Measurements from ENCODE around the gene COPB2. TPM values are rescaled to one million over a fixed set of nuclear protein-coding genes. Genes with fewer than 3 reads are reported as not detected.
"Not testable (repeated sequence)": the region's sequence is repeated elsewhere in the genome, so short reads cannot be mapped to it uniquely, and the experiment has no call there.

COPB2 gene
- polyA plus RNA-seq, 4 donors, result 138 to 168 (median 164) TPM

DNA sequence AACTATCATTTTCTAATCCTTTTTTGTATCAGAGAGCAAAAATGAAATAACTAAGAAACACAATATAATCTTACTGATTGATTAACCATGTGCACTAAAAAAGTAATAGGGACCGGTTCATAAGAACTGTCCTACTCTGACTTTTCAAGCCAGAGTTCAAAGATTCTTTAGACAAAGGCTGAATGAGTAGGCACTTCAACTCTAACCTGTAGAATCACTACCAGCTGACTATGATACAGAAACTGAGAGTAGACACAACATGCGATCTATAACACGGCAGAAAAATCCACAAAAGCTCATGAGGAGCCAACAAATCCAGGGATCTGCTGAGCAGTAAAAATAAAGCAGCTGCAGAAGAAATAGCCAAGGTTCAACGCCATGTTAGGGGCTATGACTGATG is 8.9 kb downstream of the COPB2 start:
- DNase-seq (ENCODE audit: low read depth in 4 of 4, low spot score in 3 of 4), result no peak

DNA sequence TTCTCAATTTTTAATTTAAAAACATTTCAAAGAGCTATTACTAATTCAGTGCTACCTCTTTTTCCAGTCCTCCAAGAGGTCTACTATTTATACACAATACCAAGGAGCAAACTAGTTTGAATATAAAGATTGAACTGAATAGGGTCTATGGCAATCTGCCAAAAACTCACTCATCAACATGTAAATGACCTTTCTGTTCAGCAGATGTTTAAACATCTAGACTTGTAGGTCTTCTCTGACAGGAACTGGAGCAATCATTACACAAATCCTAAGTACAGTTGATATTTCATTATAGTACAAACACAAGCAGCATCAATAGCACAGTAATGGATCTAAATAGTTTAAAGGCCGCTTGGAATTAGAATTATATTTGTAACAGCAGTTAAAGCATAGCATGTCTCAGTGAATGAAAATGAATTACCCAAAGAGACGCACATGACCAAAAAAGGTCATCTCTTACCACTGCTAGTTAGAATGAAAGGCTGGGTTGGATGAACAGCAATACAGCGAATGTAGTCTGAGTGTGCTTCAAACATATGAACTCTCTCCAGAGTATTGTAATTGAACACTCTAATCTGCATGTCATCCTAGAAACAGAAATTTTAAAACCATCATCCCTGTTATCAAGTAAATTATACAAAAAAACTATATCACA is 10.7 kb downstream of the COPB2 start:
- DNase-seq (ENCODE audit: low read depth in 4 of 4, low spot score in 3 of 4), result no peak

DNA sequence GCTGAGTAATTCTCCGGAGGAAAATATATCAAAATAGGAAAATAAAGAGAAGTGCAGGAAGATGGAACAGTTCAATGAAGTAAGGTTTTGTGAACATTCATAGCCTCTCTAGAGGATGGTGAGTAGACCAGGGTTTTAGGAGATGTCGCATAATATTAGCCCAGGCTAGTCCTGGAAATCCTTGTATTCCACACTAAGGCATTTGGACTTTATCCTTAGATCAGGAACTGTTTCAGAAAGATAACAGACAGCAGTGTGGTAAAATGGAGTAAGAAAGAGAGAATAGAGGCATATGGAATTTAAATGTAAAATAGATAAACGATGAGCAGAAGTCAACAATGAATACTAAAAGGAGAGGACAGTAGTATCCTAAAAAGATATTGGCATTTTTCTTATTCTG is 12.1 kb downstream of the COPB2 start:
- no peak for DNase-seq (ENCODE audit: low read depth in 4 of 4, low spot score in 3 of 4)

DNA sequence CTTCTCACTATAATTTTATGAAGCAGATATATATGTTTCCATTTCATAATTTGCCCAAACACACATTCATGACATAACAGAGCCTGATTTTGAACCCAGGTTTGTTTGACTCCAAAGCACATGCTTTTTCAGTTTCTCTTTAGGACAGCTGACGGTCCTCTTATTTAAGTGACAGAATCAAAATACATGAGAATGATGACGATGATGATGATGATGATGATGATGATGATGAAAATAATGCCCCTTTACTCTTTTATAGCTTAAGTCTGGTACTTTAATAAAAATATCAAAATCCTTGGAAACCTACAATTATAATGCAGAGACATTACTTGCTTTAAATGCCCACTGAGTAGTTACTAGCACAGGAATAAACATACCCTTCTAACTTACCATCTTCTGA is 15.3 kb downstream of the COPB2 start:
- DNase-seq (ENCODE audit: low read depth in 4 of 4, low spot score in 3 of 4), result no peak

DNA sequence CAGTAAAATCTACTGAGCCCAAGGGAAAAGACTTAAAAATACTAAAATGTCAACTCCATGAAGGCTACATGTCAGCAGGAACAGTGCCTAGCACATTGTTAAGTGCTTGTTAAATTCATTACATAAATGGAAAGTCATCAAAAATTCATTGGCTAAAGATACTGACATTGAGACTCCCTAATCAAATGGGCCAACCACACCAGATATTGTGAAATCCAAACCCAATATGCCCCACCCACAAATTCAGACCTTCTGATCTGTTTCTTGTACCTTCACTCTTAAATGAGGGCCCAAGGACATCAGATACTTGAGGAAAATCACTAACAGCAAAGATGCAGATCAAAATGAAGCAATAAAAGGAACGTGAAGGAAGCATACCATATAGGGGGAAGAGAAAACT is 24.9 kb downstream of the COPB2 start:
- no peak for DNase-seq (ENCODE audit: low read depth in 4 of 4, low spot score in 3 of 4)

DNA sequence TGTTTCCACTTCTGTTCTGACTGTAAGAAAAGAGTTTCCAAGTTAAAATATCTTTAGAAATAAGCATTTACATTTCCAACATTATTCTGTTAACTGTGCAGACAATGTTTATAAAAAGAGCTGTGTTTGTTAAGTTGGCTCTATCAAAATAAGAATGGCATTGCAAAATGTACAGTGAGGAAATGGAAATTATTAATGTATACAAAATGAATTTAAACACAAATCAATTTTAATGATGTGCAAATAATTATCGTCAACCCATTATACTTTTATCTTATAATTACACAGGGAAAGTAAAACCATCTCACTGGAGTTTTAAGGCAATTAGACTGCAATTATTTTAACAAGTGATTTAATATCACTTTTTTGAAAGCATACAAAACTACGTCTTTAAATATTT is 28.2 kb downstream of the COPB2 start:
- DNase-seq (ENCODE audit: low read depth in 4 of 4, low spot score in 3 of 4), result no peak

DNA sequence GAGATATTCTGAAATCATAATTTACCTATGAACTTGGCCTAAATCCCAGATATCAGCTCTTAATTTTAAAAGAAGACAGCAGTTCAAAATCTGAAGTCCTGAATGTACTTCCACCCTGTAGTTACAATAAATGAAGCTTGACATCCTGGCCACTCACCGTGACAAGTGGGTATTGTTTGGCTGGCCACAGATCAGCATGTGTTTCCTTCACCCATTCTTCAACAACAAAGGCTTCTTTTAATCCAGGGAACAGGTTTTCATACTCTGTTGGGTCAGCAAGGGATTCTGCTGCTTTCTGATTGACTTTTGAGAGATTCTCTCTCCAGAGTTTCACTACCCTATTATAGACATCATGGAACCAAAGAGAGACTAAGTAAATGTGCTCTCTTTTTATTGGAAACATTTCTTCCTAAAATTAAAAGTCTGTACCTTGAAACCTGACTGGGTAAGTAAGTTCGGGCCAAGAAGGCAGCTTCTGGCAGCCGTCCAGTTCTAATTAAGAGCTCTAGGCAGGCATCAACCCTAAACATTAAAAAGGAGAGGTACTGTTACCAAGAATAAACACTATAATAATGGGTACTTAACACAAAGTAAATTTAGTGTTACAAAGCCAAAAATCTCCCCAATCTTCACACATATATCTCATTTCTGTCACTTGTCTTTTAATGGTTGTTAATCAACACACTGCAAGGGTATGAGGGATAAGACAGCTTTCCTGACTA is 30.4 kb downstream of the COPB2 start:
- DNase-seq (ENCODE audit: low read depth in 4 of 4, low spot score in 3 of 4), result no peak

DNA sequence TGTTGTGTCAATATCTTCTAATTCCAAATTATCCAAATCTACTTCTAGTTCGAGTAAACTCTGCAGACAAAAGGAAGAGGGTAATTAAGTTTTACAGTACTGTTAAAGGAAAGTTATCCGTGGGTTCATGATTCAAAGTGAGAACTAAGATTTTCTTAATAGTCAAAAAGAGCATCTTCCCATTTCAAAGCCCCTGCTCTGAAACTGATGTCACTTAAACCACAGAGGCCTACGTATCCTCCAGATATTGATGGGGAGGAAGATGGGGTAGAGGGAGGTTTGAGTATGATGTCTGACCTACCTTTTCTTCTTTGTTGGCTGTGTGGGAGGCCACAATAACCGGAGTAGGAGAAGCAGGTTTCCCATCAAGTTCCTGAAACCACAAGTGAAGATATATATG is 31.5 kb downstream of the COPB2 start:
- DNase-seq (ENCODE audit: low read depth in 4 of 4, low spot score in 3 of 4), result no peak

DNA sequence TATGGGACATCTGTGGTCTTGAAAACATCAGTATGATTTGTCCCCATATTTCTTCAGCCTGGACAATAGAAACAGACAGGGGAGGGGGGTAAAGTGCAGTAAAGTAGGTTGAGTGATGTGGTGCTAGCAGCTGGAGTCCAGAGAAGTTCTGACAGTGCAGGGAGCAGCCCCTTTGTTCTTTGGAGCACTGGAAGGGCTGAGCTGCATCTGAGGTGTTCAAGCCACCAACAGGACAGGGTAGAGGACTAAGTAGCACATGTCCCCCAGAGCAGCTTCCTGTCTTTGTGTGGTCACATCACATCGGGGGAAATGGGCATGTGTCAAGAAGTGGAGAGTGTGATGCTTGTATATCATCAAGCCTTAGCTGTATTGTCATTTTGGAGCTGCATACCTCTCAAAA is 33.6 kb downstream of the COPB2 start:
- DNase-seq (ENCODE audit: low read depth in 4 of 4, low spot score in 3 of 4), result no peak

DNA sequence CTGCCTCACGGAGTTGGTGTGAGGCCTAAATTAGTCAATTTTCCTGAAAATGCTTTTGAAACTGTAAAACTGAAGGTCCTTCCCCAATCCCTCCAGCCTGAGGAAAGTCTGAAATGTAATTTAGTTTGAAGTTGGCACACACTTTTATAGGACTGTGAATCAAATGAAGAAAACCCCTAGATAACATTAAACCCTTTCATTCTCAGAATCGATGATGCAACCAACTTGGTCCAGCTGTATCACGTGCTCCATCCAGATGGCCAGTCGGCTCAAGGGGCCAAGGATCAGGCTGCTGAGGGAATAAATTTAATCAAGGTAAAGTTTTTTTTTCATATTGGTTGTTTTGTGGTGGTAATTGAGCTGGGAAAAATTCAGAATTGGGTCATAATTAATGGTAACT is 34.0 kb downstream of the COPB2 start:
- DNase-seq (ENCODE audit: low read depth in 4 of 4, low spot score in 3 of 4), result no peak

DNA sequence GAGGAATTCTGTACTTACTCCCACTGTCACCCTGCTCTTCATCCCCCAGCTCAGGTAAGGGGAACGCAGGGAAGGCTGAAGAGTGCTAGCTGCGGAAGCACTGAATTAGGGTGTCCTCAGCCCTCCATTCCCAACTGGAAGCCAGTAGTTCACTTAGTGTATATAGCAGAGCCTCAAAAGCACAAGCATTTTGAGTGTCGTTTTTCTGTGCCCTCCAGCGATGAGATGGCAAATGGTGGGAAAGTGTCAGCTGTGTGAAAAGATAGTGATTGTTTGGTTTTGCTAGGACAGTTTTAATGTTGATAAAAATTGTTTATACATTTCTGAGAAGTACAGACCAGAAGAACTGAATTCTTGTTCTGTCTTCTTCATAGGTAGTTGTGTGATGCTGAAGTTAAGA is 34.8 kb downstream of the COPB2 start:
- DNase-seq (ENCODE audit: low read depth in 4 of 4, low spot score in 3 of 4), result no peak

DNA sequence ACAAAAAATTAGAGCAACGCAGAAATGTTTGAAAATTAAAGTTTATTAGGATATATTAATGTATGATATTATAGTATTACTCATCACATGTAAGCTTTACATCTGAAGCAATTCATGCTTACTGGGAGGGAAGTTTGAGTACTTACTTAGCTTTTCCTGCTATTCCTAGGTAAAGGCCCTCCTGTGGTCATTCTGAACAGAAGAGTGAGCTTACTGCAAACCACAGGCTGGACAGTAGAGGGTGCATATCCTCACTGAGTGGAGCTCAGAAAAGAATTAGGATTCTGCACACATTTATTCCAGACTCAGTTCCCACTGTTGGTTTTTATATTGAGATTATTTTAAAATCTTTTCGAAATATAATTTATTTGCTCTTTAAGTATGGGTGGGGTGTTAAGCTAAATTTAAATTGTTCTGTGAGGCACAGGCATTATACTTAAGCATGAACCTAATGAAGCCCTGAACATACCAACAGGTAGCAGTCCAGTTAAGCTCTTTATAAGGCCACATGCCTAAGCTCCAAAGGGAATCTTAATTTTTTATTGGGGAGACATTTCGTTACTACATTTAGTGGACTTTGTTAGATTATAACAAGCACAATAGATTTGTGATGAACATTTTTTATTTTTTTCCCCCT is 35.4 kb downstream of the COPB2 start:
- DNase-seq (ENCODE audit: low read depth in 4 of 4, low spot score in 3 of 4), result peak in 2 of 4 donors; percentile 10

DNA sequence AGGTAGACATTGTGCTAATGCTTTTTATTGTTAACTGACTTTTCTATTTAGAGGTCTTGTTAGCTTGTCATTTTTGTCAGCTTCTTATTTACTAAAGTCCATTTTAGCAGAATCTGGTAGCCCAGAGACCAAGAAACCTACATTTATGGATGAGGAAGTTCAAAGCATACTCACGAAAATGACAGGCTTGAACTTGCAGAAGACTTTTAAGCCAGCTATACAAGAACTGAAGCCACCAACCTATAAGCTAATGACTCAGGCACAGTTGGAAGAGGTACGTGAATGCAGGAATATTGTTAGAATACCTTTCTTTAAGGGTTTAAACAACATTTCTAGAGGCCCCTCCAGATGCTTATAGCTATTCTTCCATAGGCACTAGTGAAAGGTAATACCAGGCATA is 42.7 kb downstream of the COPB2 start:
- DNase-seq (ENCODE audit: low read depth in 4 of 4, low spot score in 3 of 4), result no peak

DNA sequence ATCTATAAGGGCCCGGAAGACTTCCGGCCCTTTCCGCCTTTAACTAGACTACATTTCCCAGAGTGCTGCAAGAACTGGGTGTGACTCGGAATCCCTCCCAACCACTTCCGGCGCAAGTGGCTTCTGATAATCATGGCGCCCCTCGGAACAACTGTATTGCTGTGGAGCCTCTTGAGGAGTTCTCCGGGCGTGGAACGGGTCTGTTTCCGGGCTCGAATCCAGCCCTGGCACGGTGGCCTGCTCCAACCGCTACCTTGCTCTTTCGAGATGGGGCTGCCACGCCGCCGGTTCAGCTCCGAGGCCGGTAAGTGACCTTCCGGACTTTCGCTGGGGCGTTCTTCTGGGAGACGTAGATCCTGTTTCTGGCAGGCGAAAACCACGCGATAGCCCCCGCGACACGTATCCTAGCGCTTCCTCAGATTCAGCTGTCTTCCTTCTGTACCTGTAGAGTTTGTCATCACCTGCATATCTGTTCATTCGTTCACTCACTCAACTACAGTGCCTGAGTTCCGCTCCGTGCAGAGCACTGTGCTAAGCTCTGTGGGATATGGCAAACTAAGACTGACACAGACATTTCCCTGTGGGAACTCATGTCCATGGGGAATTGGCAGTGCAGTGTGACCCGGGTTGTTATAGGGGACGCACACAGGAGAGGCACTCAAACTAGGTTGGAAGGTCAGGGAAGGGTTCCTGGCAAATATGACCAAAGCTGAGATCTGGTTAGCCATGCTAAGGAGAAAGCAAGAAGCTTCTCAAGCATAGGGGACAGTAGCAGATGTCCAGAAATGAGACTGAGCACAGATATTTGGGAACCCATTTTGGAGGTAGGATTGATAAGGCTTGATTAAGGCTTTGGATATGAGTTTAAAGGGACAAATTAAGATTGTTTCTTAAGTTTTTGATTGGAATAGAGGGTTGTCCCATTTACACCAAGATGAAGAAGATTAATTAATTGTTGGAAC is 45.3 kb downstream of the COPB2 start, which contains the start of gene MRPS22:
Gene MRPS22, plus strand, starts transcription at position 126 of the 962 bp plus-strand sequence. Its CDS starts 7 bp downstream, at position 133.
- DNase-seq (ENCODE audit: low read depth in 4 of 4, low spot score in 3 of 4), result peak; percentile 53 to 67 (median 62)

DNA sequence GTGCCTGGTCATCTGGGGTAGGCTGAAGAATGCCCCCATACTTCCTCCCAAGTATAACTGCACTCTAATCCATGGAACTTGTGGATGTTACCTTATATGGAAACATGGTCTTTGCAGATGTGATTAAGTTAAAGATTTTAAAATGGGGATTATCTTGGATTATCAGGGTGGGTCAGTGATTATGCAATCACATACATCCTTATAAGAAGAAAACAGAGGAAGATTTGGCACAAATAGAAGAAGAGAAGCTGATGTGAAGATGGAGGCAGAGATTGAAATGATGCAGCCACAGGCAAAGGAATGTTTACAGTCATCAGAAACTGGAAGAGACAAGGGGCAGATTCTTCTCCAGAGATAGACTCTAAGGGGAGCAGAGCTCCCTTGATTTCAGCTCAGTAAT is 47.4 kb downstream of the COPB2 start:
- no peak for DNase-seq (ENCODE audit: low read depth in 4 of 4, low spot score in 3 of 4)

DNA sequence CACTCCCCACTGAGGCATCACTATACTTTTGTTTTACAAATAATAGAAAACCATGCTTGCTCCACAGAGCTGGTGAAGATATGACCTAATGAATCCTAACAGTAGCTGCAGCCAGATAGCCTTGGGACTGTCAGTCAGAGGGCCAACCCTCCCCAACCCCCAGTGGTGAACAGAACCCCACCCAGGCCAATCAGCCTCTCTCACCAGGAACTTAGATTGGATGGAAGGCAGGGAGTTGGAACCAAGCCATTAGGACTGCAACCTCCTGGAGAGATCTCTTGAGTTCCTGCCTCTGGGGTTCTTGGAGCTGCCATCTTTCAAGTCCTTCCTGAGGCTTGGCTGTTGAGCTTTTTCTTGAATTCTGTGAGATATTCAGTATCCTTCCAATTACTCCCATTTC is 48.7 kb downstream of the COPB2 start:
- DNase-seq (ENCODE audit: low read depth in 4 of 4, low spot score in 3 of 4), result no peak

DNA sequence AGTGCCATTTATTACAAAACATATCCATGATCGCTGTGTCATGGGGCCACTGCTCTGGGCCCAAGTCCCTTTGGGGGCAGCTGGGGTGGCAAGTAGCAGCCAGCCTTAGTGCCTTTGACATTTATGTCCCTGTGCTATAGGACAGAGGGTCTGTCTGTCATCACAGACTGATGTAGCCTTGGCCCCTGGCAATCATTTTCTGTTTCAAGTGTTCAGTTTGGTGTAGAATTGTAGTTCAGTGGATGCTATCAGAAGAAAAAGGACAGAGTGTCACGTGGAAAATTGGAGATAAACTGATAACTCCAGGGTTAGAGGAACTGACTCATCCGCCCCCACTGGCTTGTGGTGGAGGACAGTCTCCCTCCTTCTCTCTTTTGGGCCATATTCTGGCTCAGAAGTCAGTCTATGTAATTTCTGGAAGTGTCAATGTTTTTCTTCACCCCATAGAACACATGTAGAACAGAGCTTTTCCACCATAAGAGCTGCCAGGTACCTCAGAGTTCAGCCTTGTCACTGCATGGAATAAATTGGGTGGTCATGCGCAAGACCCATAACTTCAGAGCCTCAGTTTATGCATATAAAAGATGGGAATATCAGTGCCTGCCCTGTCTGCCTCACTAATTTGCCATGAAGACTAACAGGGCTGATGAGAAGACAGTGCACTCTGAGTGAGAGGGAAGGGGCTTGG is 50.1 kb downstream of the COPB2 start:
- DNase-seq (ENCODE audit: low read depth in 4 of 4, low spot score in 3 of 4), result no peak

DNA sequence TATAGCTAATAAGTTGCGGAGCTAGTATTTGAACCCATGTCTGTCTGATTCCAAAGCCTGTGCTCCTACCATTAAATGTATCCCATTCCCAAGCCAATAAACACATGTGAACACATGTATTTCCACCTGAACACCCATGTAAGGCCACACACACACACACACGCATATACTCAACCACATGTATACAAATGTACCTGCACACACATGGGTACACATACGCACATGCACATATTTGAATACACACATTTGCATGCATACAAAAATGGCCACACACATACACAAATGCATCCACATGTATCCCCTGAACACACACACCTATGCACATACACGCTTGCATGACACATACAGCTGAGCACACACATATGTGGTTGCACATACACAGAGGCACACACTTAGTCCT is 51.0 kb downstream of the COPB2 start:
- no peak for DNase-seq (ENCODE audit: low read depth in 4 of 4, low spot score in 3 of 4)

DNA sequence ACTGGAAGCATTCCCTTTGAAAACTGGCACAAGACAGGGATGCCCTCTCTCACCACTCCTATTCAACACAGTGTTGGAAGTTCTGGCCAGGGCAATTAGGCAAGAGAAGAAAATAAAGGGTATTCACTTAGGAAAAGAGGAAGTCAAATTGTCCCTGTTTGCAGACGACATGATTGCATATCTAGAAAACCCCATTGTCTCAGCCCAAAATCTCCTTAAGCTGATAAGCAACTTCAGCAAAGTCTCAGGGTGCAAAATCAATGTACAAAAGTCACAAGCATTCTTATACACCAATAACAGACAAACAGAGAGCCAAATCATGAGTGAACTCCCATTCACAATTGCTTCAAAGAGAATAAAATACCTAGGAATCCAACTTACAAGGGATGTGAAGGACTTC is 54.8 kb downstream of the COPB2 start:
- DNase-seq (ENCODE audit: low read depth in 4 of 4, low spot score in 3 of 4), result not testable (repeated sequence)

DNA sequence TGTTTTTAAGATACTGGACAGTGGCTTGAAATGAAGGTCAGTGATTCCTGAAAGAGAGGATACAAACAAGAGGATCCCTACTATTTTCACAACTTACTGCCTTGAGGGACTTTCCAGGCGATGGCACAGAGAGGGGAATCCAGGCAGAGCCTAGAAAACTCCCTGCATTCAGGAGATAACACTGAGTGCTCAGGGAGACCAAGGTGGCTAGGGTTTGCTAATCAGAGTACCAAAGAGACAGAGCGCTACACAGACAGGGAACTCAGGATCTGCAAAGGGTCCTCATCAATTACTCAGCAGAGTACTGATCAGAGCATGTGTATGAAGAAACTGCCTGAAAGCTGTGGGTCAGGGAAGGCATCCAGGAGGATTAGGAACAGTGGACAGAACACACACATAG is 57.4 kb downstream of the COPB2 start:
- no peak for DNase-seq (ENCODE audit: low read depth in 4 of 4, low spot score in 3 of 4)

Data from right renal pelvis (tissue), 4 donors.